Panc1 (cell line): ENCODE results near the gene SHISA5. TPM values are rescaled to one million over a fixed set of nuclear protein-coding genes. Genes with fewer than 3 reads are reported as not detected.

Source experiments
- ATAC-seq: fragments of 200-7000 bp; cut with Tn5 transposase; 2 replicates; pipeline ENCODE4 v1.9.1; 2020; ENCODE audit warnings: mild to moderate bottlenecking, moderate library complexity
- BruUV-seq: library from RNA; stranded (reverse); fragments of 400-500 nt; replicated peaks from 2 replicates; lab custom pipeline; 2021; lab: Mats Ljungman, UMichigan
- CTCF ChIA-PET: fragments of 300-600 bp; sonication (Branson Sonifier 250); formaldehyde crosslinking; loops from one replicate; lab custom pipeline; 2022; ENCODE audit warnings: antibody characterized with exemption; lab: Charles Lee
- POLR2A ChIA-PET: fragments of 300-600 bp; sonication (Branson Sonifier 250); formaldehyde crosslinking; loops from one replicate; lab custom pipeline; 2022; ENCODE audit warnings: antibody characterized with exemption; lab: Charles Lee
- DNase-seq: peaks from one replicate; pipeline ENCODE4 v3.0.0-alpha.2; 2010; ENCODE audit warnings: low read depth, low spot score
- H3K27ac ChIP-seq: 2 replicates; pipeline ENCODE4 v1.5.1; 2011; ENCODE audit warnings: mild to moderate bottlenecking, low read length, inconsistent platforms
- H3K27me3 ChIP-seq: fragments of 200-500 bp; sonication (Bioruptor generic); 2 replicates; pipeline ENCODE4 v1.6.0; 2014; ENCODE audit warnings: low read length, inconsistent platforms; ENCODE audit not compliant: control insufficient read depth, insufficient read depth
- H3K36me3 ChIP-seq: fragments of 200-500 bp; sonication (Bioruptor generic); 2 replicates; pipeline ENCODE4 v1.5.1; 2014; ENCODE audit warnings: inconsistent platforms, mild to moderate bottlenecking, low read length, moderate library complexity; ENCODE audit not compliant: control insufficient read depth, insufficient read depth
- H3K4me1 ChIP-seq: 2 replicates; pipeline ENCODE4 v1.5.1; 2011; ENCODE audit warnings: inconsistent platforms, mild to moderate bottlenecking, low read length, moderate library complexity; ENCODE audit not compliant: control insufficient read depth, insufficient read depth
- H3K4me3 ChIP-seq, 2 experiments: 2 replicates each; pipeline ENCODE4 v1.5.1; 2011 to 2012; ENCODE audit warnings: low read depth in 2 of 2, low read length in 2 of 2, mild to moderate bottlenecking in 2 of 2, inconsistent platforms in 1 of 2, moderate library complexity in 1 of 2
- H3K9me3 ChIP-seq: fragments of 200-500 bp; sonication (Bioruptor generic); 2 replicates; pipeline ENCODE4 v1.5.1; 2014; ENCODE audit warnings: low read depth, mild to moderate bottlenecking, inconsistent platforms, low read length, moderate library complexity; ENCODE audit not compliant: control insufficient read depth, insufficient read depth
- CTCF ChIP-seq: fragments of 450-650 bp; IDR thresholded peaks from 2 replicates; pipeline ENCODE4 v1.5.1; 2017; ENCODE audit warnings: mild to moderate bottlenecking
- POLR2AphosphoS5 ChIP-seq: IDR thresholded peaks from 2 replicates; pipeline ENCODE4 v1.6.1; 2012; ENCODE audit warnings: mild to moderate bottlenecking, low read depth, low read length, moderate library complexity
- REST ChIP-seq, 2 experiments: IDR thresholded peaks; 2 replicates each; pipeline ENCODE4 v1.6.1; 2011 to 2012; ENCODE audit warnings: low read depth in 2 of 2, control low read depth in 1 of 2, low read length in 1 of 2, mild to moderate bottlenecking in 1 of 2, moderate library complexity in 1 of 2; ENCODE audit not compliant: insufficient read depth in 1 of 2
- SIN3A ChIP-seq: IDR thresholded peaks from 2 replicates; pipeline ENCODE4 v1.6.1; 2012; ENCODE audit warnings: low read depth, mild to moderate bottlenecking, low read length, moderate library complexity, borderline replicate concordance; ENCODE audit not compliant: insufficient read depth
- TCF7L2 ChIP-seq: IDR thresholded peaks from 2 replicates; pipeline ENCODE4 v1.6.1; 2011; ENCODE audit warnings: mild to moderate bottlenecking, low read depth, low read length, inconsistent platforms
- in situ Hi-C: cut with HindIII; loops from 2 replicates; pipeline ENCODE4 v1.10.0; 2016; ENCODE audit warnings: low sequenced_read_pairs, low pct_unique_long_range_greater_than_20kb
- intact Hi-C: fragments of 100-400 bp; cut with micrococcal nuclease; formaldehyde crosslinking; loops from one replicate; pipeline ENCODE4 v1.10.0; 2022; ENCODE audit not compliant: unreplicated experiment
- total RNA-seq: library from RNA; stranded (reverse); gene quantifications from one replicate; pipeline ENCODE4 v1.2.1, GENCODE V29; 2021; ENCODE audit not compliant: unreplicated experiment

SHISA5 gene
- total RNA-seq, 1 experiment from 2014 or later: 122 TPM

- no TSS peak for BruUV-seq
- ChIA-PET POLR2A (interaction anchor here (1.1 kb wide), 1 partner anchor 17 kb away, joined by 6 read pairs; no protein-coding TSS in a partner anchor), CTCF (no interaction called here)
- TF ChIP-seq CTCF (no peak), SIN3A (no peak), TCF7L2 (no peak), REST (IDR thresholded peaks at IDR 0.05; ENCODE audit: insufficient read depth in 1 of 2, low read depth in 2 of 2, low read length in 1 of 2) (no peak), POLR2AphosphoS5 (no peak)
- ATAC-seq: no peak
- Histone ChIP-seq H3K27me3 (no peaks in the 10 kb centered on the region), H3K27ac (no peak overlapping the region), H3K36me3 (peaks cover 6% of the 10 kb centered on the region), H3K4me1 (no peaks in the 10 kb centered on the region), H3K9me3 (no peaks in the 10 kb centered on the region), H3K4me3 (no peak overlapping the region)
- intact Hi-C loops: no loop called here
- DNase-seq: no peak
- in situ Hi-C loops: no loop called here
Observed at GRCh38 chr3:48456456-48456855, 47.5 kb downstream of the SHISA5 start.

GRCh38 chr3:48451270-48451669 lies 52.7 kb downstream of the SHISA5 start:
- ChIA-PET POLR2A (no interaction called here), CTCF (no interaction called here)
- in situ Hi-C loops: no loop called here
- ATAC-seq (no peak), DNase-seq (no peak)
- no peak overlapping the region for H3K27ac ChIP-seq
- no TSS peak for BruUV-seq
- TF ChIP-seq REST (IDR thresholded peaks at IDR 0.05; ENCODE audit: insufficient read depth in 1 of 2, low read depth in 2 of 2, low read length in 1 of 2): no peak
- TF ChIP-seq TCF7L2: no peak
- no peak for TF ChIP-seq CTCF
- TF ChIP-seq POLR2AphosphoS5: no peak
- TF ChIP-seq SIN3A: no peak
- no peak overlapping the region for H3K4me3 ChIP-seq
- H3K27me3 ChIP-seq: no peaks in the 10 kb centered on the region
- H3K4me1 ChIP-seq: peaks cover 6% of the 10 kb centered on the region; the same call in 1 of the 2 replicates
- intact Hi-C loops: no loop called here
- no peaks in the 10 kb centered on the region for H3K9me3 ChIP-seq
- peaks cover 4% of the 10 kb centered on the region for H3K36me3 ChIP-seq
